SJSA1 (cell line): ENCODE measurements around the gene SRRM3. TPM values are rescaled to one million over a fixed set of nuclear protein-coding genes. Genes with fewer than 3 reads are reported as not detected.
"Not testable (repeated sequence)": the region's sequence is repeated elsewhere in the genome, so short reads cannot be mapped to it uniquely, and the experiment has no call there.

Experiments used
- DNase-seq, 2 experiments: peaks; one replicate each; pipeline ENCODE4 v3.0.0-alpha.2; 2015 to 2020; ENCODE audit warnings: low spot score in 2 of 2, low read depth in 1 of 2
- H3K27ac ChIP-seq: fragments of 250-450 bp; sonication (Bioruptor Pico); 2 replicates; pipeline ENCODE4 v1.5.1; 2020; ENCODE audit warnings: mild to moderate bottlenecking, moderate library complexity
- H3K27me3 ChIP-seq: fragments of 250-450 bp; sonication (Bioruptor Pico); replicated peaks from 2 replicates; pipeline ENCODE4 v1.5.1; 2020; ENCODE audit warnings: mild to moderate bottlenecking, moderate library complexity
- H3K36me3 ChIP-seq: fragments of 250-450 bp; sonication (Bioruptor Pico); 2 replicates; pipeline ENCODE4 v1.5.1; 2020; ENCODE audit warnings: mild to moderate bottlenecking
- H3K4me1 ChIP-seq: fragments of 250-450 bp; sonication (Bioruptor Pico); replicated peaks from 2 replicates; pipeline ENCODE4 v1.6.1; 2021; ENCODE audit warnings: mild to moderate bottlenecking
- H3K4me3 ChIP-seq: fragments of 250-450 bp; sonication (Bioruptor Pico); 2 replicates; pipeline ENCODE4 v1.5.1; 2020; ENCODE audit warnings: mild to moderate bottlenecking
- H3K9me3 ChIP-seq: fragments of 250-450 bp; sonication (Bioruptor Pico); replicated peaks from 2 replicates; pipeline ENCODE4 v1.5.1; 2020; ENCODE audit warnings: mild to moderate bottlenecking
- total RNA-seq: library from RNA; depleted of rRNA; stranded (reverse); fragments of >200 nt; shearing (Covaris generic); gene quantifications from 2 replicates; pipeline ENCODE4 v1.2.3, GENCODE V29; 2014

Gene SRRM3
- total RNA-seq, 1 experiment from 2014 or later = 0.24 TPM

- no peaks in the 10 kb centered on the region for H3K9me3 ChIP-seq
- peaks cover 18% of the 10 kb centered on the region for H3K36me3 ChIP-seq
- peak overlapping the region; percentile 49 for H3K4me3 ChIP-seq
- DNase-seq = peak; percentile 66 to 71
- H3K4me1 ChIP-seq = peaks cover 20% of the 10 kb centered on the region
- no peaks in the 10 kb centered on the region for H3K27me3 ChIP-seq
- H3K27ac ChIP-seq = peak overlapping the region; percentile 26
Observed at GRCh38 chr7:76318488-76319353, 117.0 kb downstream of the SRRM3 start.

- H3K36me3 ChIP-seq = peaks cover 71% of the 10 kb centered on the region
- H3K4me1 ChIP-seq = peaks cover 18% of the 10 kb centered on the region
- H3K27me3 ChIP-seq = no peaks in the 10 kb centered on the region
- no peak for DNase-seq
- no peak overlapping the region for H3K27ac ChIP-seq
- H3K9me3 ChIP-seq = no peaks in the 10 kb centered on the region
- H3K4me3 ChIP-seq = no peak overlapping the region
Observed at GRCh38 chr7:76325092-76325491, 123.4 kb downstream of the SRRM3 start.

GRCh38 chr7:76325811-76326210 lies 124.1 kb downstream of the SRRM3 start:
- Histone ChIP-seq H3K27ac (no peak overlapping the region), H3K27me3 (no peaks in the 10 kb centered on the region), H3K9me3 (no peaks in the 10 kb centered on the region), H3K4me3 (no peak overlapping the region), H3K4me1 (peaks cover 18% of the 10 kb centered on the region), H3K36me3 (peaks cover 78% of the 10 kb centered on the region)
- no peak for DNase-seq

GRCh38 chr7:76326646-76327233 lies 125.0 kb downstream of the SRRM3 start:
- Histone ChIP-seq H3K4me3 (no peak overlapping the region), H3K9me3 (no peaks in the 10 kb centered on the region), H3K36me3 (peaks cover 84% of the 10 kb centered on the region), H3K4me1 (peaks cover 18% of the 10 kb centered on the region), H3K27ac (peak overlapping the region; percentile 35), H3K27me3 (no peaks in the 10 kb centered on the region)
- DNase-seq = peak in 1 of 2 experiments; percentile 72

- no peak for DNase-seq
- no peaks in the 10 kb centered on the region for H3K9me3 ChIP-seq
- no peaks in the 10 kb centered on the region for H3K27me3 ChIP-seq
- no peak overlapping the region for H3K27ac ChIP-seq
- peaks cover 18% of the 10 kb centered on the region for H3K4me1 ChIP-seq
- peaks cover 86% of the 10 kb centered on the region for H3K36me3 ChIP-seq
- H3K4me3 ChIP-seq = no peak overlapping the region
Observed at GRCh38 chr7:76327610-76328009, 125.9 kb downstream of the SRRM3 start.

GRCh38 chr7:76328389-76328788 lies 126.7 kb downstream of the SRRM3 start:
- H3K36me3 ChIP-seq = peaks cover 86% of the 10 kb centered on the region
- no peak for DNase-seq
- H3K4me1 ChIP-seq = peaks cover 18% of the 10 kb centered on the region
- H3K4me3 ChIP-seq = no peak overlapping the region
- no peaks in the 10 kb centered on the region for H3K9me3 ChIP-seq
- no peaks in the 10 kb centered on the region for H3K27me3 ChIP-seq
- H3K27ac ChIP-seq = no peak overlapping the region

GRCh38 chr7:76329479-76329878 lies 127.8 kb downstream of the SRRM3 start:
- peaks cover 86% of the 10 kb centered on the region for H3K36me3 ChIP-seq

GRCh38 chr7:76330261-76330660 lies 128.6 kb downstream of the SRRM3 start:
- no peak for DNase-seq
- H3K36me3 ChIP-seq = peaks cover 80% of the 10 kb centered on the region

More at GRCh38 chr7:76329479-76329878, 127.8 kb downstream of the SRRM3 start:
- no peak overlapping the region for H3K4me3 ChIP-seq
- no peaks in the 10 kb centered on the region for H3K27me3 ChIP-seq
- no peak overlapping the region for H3K27ac ChIP-seq
- H3K4me1 ChIP-seq = peaks cover 18% of the 10 kb centered on the region
- no peaks in the 10 kb centered on the region for H3K9me3 ChIP-seq
- DNase-seq = no peak

GRCh38 chr7:76330673-76331072 lies 129.0 kb downstream of the SRRM3 start:
- Histone ChIP-seq H3K27me3 (no peaks in the 10 kb centered on the region), H3K9me3 (no peaks in the 10 kb centered on the region), H3K36me3 (peaks cover 80% of the 10 kb centered on the region), H3K4me1 (peaks cover 18% of the 10 kb centered on the region), H3K4me3 (no peak overlapping the region), H3K27ac (no peak overlapping the region)
- DNase-seq = no peak

More at GRCh38 chr7:76330261-76330660, 128.6 kb downstream of the SRRM3 start:
- Histone ChIP-seq H3K9me3 (no peaks in the 10 kb centered on the region), H3K27me3 (no peaks in the 10 kb centered on the region), H3K4me3 (no peak overlapping the region), H3K27ac (no peak overlapping the region), H3K4me1 (peaks cover 18% of the 10 kb centered on the region)

GRCh38 chr7:76332078-76332477 lies 130.4 kb downstream of the SRRM3 start:
- Histone ChIP-seq H3K9me3 (no peaks in the 10 kb centered on the region), H3K36me3 (peaks cover 82% of the 10 kb centered on the region), H3K27me3 (no peaks in the 10 kb centered on the region)

GRCh38 chr7:76333511-76334101 lies 131.9 kb downstream of the SRRM3 start:
- H3K4me1 ChIP-seq = peaks cover under 1% of the 10 kb centered on the region; the same call in 1 of the 2 replicates
- no peak for DNase-seq
- H3K27ac ChIP-seq = no peak overlapping the region
- peaks cover 82% of the 10 kb centered on the region for H3K36me3 ChIP-seq
- H3K4me3 ChIP-seq = no peak overlapping the region
- H3K9me3 ChIP-seq = no peaks in the 10 kb centered on the region
- H3K27me3 ChIP-seq = no peaks in the 10 kb centered on the region

More at GRCh38 chr7:76332078-76332477, 130.4 kb downstream of the SRRM3 start:
- no peak overlapping the region for H3K27ac ChIP-seq
- peaks cover 7% of the 10 kb centered on the region for H3K4me1 ChIP-seq
- no peak for DNase-seq
- no peak overlapping the region for H3K4me3 ChIP-seq

- peaks cover 6% of the 10 kb centered on the region for H3K4me1 ChIP-seq
- no peak overlapping the region for H3K4me3 ChIP-seq
- no peak for DNase-seq
- no peaks in the 10 kb centered on the region for H3K9me3 ChIP-seq
- no peaks in the 10 kb centered on the region for H3K27me3 ChIP-seq
- peaks cover 83% of the 10 kb centered on the region for H3K36me3 ChIP-seq
- no peak overlapping the region for H3K27ac ChIP-seq
Observed at GRCh38 chr7:76334320-76334967, 132.7 kb downstream of the SRRM3 start.

GRCh38 chr7:76335417-76335816 lies 133.7 kb downstream of the SRRM3 start:
- not testable (repeated sequence) for H3K27me3 ChIP-seq, H3K27ac ChIP-seq, H3K9me3 ChIP-seq, H3K4me3 ChIP-seq, DNase-seq
- H3K4me1 ChIP-seq = peaks cover 15% of the 10 kb centered on the region
- H3K36me3 ChIP-seq = peaks cover 83% of the 10 kb centered on the region
